Measurements from ENCODE around the gene DNASE1. TPM values are rescaled to one million over a fixed set of nuclear protein-coding genes. Genes with fewer than 3 reads are reported as not detected.

The DNASE1 gene
- total RNA-seq, 2 donors from 2014 or later = 31.2 to 32.2 TPM

DNA sequence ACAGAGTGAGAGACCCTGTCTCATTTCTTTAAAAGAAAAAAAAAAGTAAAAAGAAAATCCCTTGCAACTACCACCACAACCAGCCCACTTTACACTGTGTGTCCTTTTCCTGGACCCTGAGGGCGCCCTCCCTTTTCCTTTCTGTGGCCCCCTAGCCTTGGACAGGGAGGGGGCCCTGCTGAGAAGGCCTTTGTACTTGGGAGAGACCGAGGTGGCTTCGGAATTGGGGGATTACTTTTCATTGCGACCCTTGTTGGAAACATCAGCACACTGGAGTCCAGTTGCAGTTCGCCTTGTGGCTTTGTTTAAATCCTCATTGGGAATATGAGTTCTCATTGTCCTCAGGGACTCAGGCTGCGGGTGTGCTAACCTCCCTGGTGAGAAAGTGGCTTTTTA is 9.4 kb upstream of the DNASE1 start:
- no peaks in the 10 kb centered on the region for H3K27me3 Mint-ChIP-seq (ENCODE audit: insufficient read depth)
- H3K36me3 ChIP-seq (ENCODE audit: control insufficient read depth, insufficient read depth, low read length) = peaks cover 12% of the 10 kb centered on the region
- peak overlapping the region; percentile 97 for H3K27ac ChIP-seq (ENCODE audit: low read depth, low read length)

GRCh38 chr16:3645504-3646347 is 8.8 kb upstream of the DNASE1 start:
- peak overlapping the region; percentile 97 for H3K27ac ChIP-seq (ENCODE audit: low read depth, low read length)
- H3K4me3 Mint-ChIP-seq = no peak overlapping the region
- H3K36me3 Mint-ChIP-seq (ENCODE audit: low read depth) = peaks cover 14% of the 10 kb centered on the region

More for the DNA sequence above, 9.4 kb upstream of the DNASE1 start:
- Mint-ChIP-seq H3K9me3 (no peaks in the 10 kb centered on the region), H3K27ac (peak overlapping the region; percentile 95), H3K4me3 (no peak overlapping the region), H3K4me1 (peaks cover 19% of the 10 kb centered on the region), H3K36me3 (ENCODE audit: low read depth) (peaks cover 14% of the 10 kb centered on the region)
- Histone ChIP-seq H3K4me3 (ENCODE audit: low read length) (no peak overlapping the region), H3K27me3 (ENCODE audit: control insufficient read depth, insufficient read depth, low read length, poor library complexity, severe bottlenecking) (no peaks in the 10 kb centered on the region), H3K4me1 (ENCODE audit: control insufficient read depth, insufficient read depth, low read length) (no peaks in the 10 kb centered on the region), H3K9ac (ENCODE audit: extremely low read depth, low read length, poor library complexity, severe bottlenecking) (no peak overlapping the region), H3K9me3 (ENCODE audit: control insufficient read depth, low read length) (no peaks in the 10 kb centered on the region)
- TF ChIP-seq, protein P1, sequence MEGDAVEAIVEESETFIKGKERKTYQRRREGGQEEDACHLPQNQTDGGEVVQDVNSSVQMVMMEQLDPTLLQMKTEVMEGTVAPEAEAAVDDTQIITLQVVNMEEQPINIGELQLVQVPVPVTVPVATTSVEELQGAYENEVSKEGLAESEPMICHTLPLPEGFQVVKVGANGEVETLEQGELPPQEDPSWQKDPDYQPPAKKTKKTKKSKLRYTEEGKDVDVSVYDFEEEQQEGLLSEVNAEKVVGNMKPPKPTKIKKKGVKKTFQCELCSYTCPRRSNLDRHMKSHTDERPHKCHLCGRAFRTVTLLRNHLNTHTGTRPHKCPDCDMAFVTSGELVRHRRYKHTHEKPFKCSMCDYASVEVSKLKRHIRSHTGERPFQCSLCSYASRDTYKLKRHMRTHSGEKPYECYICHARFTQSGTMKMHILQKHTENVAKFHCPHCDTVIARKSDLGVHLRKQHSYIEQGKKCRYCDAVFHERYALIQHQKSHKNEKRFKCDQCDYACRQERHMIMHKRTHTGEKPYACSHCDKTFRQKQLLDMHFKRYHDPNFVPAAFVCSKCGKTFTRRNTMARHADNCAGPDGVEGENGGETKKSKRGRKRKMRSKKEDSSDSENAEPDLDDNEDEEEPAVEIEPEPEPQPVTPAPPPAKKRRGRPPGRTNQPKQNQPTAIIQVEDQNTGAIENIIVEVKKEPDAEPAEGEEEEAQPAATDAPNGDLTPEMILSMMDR (conservative IDR thresholded peaks at IDR 0.05) = no peak
- no peak for DNase-seq
- WGBS, 2 experiments (ENCODE audit: insufficient coverage in 1 of 2, insufficient read length in 1 of 2) = 63 to 77% methylated on average over 4 to 6 of the region's 6 CpGs

DNA sequence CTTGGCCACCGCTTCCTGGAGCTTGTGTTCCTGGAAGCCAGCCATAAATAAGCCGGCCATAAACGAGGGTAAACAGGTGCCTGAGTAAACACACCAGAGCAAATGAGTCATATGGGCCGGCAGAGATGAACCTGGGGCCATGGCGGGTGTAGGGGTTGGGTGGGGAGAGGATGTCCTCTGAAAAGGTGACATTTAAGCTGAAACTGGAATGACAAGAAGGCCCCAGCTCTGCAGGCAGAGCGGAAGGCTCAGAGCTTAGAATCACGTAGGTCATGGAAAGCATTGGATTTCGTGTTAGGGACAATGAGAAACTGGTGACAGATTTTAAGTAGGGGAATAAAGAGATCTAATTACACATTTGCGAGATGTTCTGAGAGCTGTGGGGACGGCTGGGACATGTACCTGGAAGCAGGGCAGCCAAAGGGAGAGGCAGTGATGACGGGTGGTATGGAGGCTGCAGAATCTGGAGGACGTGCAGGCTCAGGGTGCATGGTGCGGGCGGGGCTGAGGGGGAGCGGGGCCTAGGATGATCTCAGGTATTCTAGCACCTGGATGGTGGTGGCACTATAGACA is 8.1 kb upstream of the DNASE1 start:
- Histone ChIP-seq H3K9ac (ENCODE audit: extremely low read depth, low read length, poor library complexity, severe bottlenecking) (no peak overlapping the region), H3K4me3 (ENCODE audit: low read length) (no peak overlapping the region), H3K9me3 (ENCODE audit: control insufficient read depth, low read length) (no peaks in the 10 kb centered on the region), H3K36me3 (ENCODE audit: control insufficient read depth, insufficient read depth, low read length) (peaks cover 12% of the 10 kb centered on the region), H3K27me3 (ENCODE audit: control insufficient read depth, insufficient read depth, low read length, poor library complexity, severe bottlenecking) (no peaks in the 10 kb centered on the region), H3K27ac (ENCODE audit: low read depth, low read length) (peak overlapping the region; percentile 97), H3K4me1 (ENCODE audit: control insufficient read depth, insufficient read depth, low read length) (no peaks in the 10 kb centered on the region)
- H3K36me3 Mint-ChIP-seq (ENCODE audit: low read depth) = peaks cover 18% of the 10 kb centered on the region
- peak overlapping the region; percentile 95 for H3K27ac Mint-ChIP-seq
- peak; percentile 52 for DNase-seq
- WGBS, 2 experiments (ENCODE audit: insufficient coverage in 1 of 2, insufficient read length in 1 of 2) = 89 to 91% methylated on average over 14 to 15 of the region's 15 CpGs
- H3K9me3 Mint-ChIP-seq = no peaks in the 10 kb centered on the region
- no peaks in the 10 kb centered on the region for H3K27me3 Mint-ChIP-seq (ENCODE audit: insufficient read depth)
- peaks cover 16% of the 10 kb centered on the region for H3K4me1 Mint-ChIP-seq
- TF ChIP-seq, protein P1 (conservative IDR thresholded peaks at IDR 0.05) = no peak
- no peak overlapping the region for H3K4me3 Mint-ChIP-seq

More at GRCh38 chr16:3645504-3646347, 8.8 kb upstream of the DNASE1 start:
- DNase-seq = peak; percentile 88
- Histone ChIP-seq H3K27me3 (ENCODE audit: control insufficient read depth, insufficient read depth, low read length, poor library complexity, severe bottlenecking) (no peaks in the 10 kb centered on the region), H3K4me1 (ENCODE audit: control insufficient read depth, insufficient read depth, low read length) (no peaks in the 10 kb centered on the region), H3K9me3 (ENCODE audit: control insufficient read depth, low read length) (no peaks in the 10 kb centered on the region), H3K4me3 (ENCODE audit: low read length) (no peak overlapping the region), H3K9ac (ENCODE audit: extremely low read depth, low read length, poor library complexity, severe bottlenecking) (no peak overlapping the region), H3K36me3 (ENCODE audit: control insufficient read depth, insufficient read depth, low read length) (peaks cover 11% of the 10 kb centered on the region)
- TF ChIP-seq, protein P1 (conservative IDR thresholded peaks at IDR 0.05) = no peak
- Mint-ChIP-seq H3K27me3 (ENCODE audit: insufficient read depth) (no peaks in the 10 kb centered on the region), H3K4me1 (peaks cover 16% of the 10 kb centered on the region), H3K9me3 (no peaks in the 10 kb centered on the region), H3K27ac (peak overlapping the region; percentile 95)
- 36 to 66% methylated on average over 12 to 18 of the region's 19 CpGs for WGBS, 2 experiments (ENCODE audit: insufficient coverage in 1 of 2, insufficient read length in 1 of 2)
